HG03378 (cell line): ENCODE data around the gene BACH2.

Experiments used
- ATAC-seq: cut with Tn5 transposase; IDR thresholded peaks from one replicate; pipeline ENCODE4 v1.9.1; 2021; ENCODE audit warnings: mild to moderate bottlenecking, moderate library complexity; ENCODE audit not compliant: unreplicated experiment

The BACH2 gene

GRCh38 chr6:90303039-90303438 lies 6.4 kb upstream of the BACH2 start:
- ATAC-seq, result no peak

DNA sequence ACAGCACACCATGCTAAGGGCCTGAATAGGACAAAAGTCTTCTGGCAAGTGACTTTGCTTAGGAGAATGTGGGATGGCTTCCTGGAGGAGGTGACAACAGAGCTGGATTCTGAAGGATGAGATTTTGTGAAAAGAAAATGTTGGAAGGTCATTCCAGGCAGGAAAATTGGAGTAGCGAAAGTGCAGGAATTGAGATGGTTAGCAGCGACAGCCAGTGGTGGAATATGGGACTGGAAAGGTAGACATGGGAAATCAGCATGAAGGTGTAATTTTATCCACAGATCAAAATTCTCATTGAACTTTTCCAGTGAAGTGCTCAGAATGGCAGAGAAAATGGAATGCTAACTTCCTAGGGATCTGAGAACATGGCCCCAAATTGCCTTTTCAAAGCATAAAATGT lies 5.7 kb upstream of the BACH2 start:
- no peak for ATAC-seq

DNA sequence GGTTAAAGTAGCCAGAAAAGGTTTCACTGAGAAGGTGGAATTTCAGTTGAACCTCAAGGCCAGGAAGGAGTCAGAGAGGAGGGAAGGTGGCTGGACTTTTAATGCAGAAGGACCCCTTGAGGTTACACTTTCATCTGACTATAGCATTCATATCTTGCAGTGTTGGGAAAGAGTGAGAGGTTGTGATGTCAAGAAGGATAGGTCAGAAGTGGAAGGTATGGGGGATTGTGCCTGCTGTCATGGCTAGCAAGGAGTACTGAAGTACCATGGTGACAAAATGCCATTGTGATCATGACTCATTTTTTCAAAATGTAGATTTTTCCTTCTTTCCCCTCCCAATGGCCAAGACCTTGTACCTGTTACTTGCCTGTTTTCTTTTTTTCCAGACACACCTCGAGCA lies 5.2 kb upstream of the BACH2 start:
- ATAC-seq, result no peak

GRCh38 chr6:90298459-90299053 lies 1.9 kb upstream of the BACH2 start:
- ATAC-seq, result no peak

- no peak for ATAC-seq
Observed at GRCh38 chr6:90297867-90298381, 1.3 kb upstream of the BACH2 start.

DNA sequence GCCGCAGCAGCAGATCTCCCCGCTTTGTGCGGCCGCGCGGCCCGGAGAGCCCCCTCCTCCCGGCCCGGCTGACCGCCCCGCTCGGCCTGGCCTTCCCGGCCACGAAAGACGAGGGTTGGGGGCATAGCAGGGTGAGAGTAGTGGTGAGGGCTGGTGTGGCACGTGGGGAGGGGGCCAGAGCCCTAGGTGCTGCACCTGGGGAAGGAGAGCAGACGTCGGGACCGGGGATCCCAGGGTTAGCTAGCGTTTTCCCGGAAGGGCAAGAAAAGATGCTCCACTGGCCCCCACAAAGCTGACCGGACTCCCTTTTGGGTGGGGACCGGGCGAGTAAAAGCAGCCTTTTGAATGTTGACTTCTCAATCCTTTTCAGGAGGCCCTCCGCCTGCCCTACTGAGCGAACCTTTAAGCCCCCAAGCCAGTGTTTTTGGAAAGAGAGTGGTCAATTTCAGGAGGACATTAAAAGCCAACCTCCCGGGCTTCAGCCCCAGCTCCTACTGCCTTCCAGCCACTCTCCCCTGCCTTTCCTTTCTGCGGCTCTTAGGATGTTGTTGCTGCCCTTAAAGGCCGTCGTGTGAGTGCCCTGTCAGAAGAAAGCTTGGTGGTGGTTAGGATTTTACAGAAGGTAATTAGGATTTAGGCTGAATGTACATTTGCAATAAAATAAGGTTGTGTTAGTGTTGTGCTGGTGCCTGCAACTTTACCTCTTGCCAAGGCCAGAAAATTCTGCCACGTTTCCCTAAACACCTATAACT lies 648 bp upstream of the BACH2 start:
- no peak for ATAC-seq

DNA sequence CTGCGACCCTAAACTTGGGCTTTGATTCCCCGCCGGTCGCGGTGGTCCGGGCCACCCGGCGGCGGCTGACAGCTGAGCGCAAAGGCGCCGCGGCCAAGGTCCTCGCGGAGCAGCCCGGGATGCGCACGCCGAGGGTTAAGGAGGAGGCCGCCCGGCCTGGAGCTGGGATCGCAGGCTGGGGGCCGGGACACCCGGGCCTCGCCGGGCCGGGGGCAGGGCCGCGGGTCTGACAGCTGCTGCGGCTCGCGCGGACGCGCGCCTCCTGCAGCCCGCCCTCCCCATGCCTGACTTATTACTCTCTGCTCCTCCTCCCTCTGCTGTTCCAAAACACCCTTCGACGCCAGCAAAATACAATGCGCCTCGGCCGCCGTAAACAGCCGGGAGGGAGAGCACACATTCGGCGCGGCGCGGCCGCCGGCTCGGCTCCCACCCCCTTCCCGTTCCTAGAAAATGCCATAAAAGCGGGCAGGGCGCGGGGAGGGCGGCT lies 746 bp downstream of the BACH2 start:
- ATAC-seq, result no peak

- no peak for ATAC-seq
Observed at GRCh38 chr6:90294989-90295853, 1.4 kb downstream of the BACH2 start.

GRCh38 chr6:90294614-90294988 lies 2.0 kb downstream of the BACH2 start:
- ATAC-seq, result no peak

DNA sequence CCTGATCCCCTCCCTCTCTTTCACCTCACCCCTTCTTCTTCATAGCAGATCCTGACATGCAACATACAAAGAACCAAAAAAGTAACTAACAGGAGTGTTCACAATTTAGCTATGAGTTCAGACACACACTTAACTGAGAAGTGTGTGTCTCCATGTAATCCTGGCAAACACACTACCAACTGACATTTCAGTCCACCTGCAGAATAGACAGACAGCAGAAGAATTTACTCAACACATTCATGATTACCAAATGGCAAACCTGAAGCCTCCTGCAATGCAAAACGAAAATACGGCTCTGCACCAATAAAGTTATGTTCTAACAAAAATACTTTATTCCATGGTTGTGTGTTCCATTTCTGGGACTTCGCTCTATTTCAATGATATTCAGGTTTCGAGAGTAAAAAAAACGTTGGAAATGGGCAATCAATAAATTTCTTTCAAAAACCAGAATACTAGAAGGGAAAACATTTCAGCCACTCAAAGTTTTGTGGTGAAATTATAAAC lies 2.6 kb downstream of the BACH2 start:
- ATAC-seq, result no peak

- ATAC-seq, result no peak
Observed at GRCh38 chr6:90293319-90293953, 3.2 kb downstream of the BACH2 start.

DNA sequence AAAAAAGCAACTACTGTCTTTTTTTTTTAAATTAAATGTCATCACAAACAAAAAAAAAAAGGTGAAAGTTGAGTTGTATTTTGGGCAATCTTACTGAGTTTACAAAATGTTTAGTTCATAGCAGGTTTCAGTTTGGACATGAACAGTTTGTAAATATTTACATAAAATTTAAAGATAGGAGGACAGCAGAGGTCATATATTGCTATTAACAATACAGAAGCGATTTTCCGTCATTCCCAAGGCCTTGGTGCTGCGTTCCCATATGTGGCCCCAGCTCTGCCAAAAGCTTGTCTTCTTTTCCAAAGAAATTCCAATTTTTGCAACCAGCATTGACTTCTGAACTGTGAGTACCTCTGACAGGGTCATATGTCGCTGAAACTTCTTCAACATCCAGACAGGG lies 5.1 kb downstream of the BACH2 start:
- no peak for ATAC-seq

GRCh38 chr6:90290811-90291420 lies 5.7 kb downstream of the BACH2 start:
- ATAC-seq, result no peak

DNA sequence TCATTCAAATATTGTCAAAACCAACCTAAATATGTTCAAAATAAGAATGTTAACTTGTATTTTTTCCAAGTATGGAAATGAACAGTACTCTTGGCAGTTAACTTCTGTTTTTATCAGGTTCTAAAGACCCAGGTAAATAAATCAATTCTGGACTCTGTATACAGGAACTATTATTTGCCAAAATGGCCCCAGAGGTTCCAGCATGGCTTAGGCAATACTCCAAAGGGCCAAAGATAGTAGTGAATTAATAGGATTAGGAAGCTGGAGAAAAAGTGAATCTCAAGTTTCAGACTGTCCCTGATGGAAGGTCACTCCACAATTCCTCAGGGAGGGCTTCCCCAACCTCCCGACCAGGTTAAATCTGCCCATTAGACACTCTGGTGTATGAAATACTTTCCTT lies 6.7 kb downstream of the BACH2 start:
- ATAC-seq, result no peak

DNA sequence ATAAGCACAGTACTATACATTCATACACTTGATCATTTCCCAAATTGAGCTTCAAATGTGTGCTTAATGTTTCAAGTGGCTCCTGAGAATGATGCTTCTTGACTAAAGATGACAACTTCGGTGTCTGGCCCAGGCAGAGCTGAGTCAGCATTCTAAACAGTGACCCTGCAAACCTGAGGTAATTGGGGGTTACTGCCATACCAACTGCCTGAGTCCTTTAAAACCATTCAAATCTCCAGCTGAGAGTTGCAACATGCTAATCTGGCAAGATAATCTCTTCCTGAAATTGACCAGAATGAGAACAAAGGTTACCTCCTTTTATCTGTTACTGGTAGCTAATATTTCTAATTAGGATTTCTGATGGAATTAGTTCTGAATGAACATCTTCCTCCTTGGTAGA lies 8.2 kb downstream of the BACH2 start:
- ATAC-seq, result no peak

DNA sequence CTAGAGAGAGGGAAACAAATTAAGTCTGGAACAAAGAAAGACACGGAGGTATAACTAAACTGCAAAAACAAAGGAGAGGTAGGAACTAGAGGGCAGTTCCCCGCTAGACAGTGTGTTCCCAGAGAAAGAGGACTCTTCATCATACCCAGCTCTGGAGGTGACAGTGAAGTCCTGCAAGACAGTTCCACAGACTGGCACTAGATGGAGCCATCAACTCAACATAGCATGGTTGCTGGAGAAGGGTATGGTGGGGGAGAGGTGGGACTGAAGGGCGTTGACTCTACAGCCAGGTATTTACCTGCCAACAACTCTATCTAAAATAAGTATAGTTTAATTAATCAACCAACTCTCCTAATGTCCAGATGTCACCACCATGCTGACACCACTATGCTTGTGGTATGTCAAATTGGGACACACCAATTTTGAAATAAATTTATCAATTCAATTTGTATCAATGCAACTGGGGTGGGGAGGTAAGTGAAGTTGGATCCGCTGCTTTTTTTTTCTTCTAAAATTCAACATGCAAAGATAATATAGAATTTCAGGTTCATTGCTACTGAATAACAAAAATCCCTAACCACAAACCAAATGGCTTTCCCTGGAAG lies 9.7 kb downstream of the BACH2 start:
- no peak for ATAC-seq

DNA sequence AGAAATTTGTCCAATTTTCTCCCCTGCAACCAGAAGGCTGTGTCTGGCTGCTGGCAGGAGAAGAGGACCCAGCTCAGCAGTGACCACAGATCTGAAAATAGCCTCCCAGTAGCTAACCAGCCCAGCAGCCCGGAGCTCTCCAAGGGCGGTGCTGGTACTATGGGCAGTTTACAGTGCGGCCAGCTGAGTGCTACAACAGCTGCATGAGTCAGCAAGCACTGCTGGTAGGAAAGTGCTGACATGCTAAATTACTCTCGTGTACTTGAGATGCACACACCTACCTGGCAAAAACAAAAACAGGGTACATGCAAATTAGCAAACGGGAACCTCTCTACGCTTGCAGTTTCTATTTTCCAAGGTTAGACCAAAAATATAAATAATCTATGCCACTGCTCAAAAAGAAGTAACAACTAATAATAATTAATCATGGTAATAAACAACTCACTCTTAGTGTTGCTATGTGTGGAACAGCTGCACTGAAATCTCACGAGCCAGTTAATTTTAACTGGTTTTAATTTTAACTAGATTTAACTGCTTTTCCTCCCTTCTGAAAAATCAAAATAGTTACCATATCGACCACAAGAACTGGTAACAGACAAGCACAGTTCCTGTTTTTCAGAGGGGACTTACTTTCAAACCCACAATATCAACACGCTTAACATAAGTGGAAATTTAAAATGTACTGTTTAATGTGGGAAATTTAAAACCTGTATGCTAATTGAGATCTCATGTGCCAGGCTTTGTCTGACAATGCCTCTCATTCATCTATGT lies 10.8 kb downstream of the BACH2 start:
- peak; percentile 71 for ATAC-seq

GRCh38 chr6:90285042-90285481 lies 11.6 kb downstream of the BACH2 start:
- peak; percentile 19 for ATAC-seq
